H1 (cell line): ENCODE measurements around the gene P2RX6. TPM values are rescaled to one million over a fixed set of nuclear protein-coding genes. Genes with fewer than 3 reads are reported as not detected.

Experiments
- CTCF ChIA-PET: fragments of 300-600 bp; sonication (Branson Sonifier 250); formaldehyde crosslinking; loops from one replicate; lab custom pipeline; 2021; ENCODE audit not compliant: partially characterized antibody; lab: Charles Lee
- POLR2A ChIA-PET: fragments of 300-600 bp; sonication (Branson Sonifier 250); formaldehyde crosslinking; loops from one replicate; lab custom pipeline; 2021; ENCODE audit warnings: inconsistent platforms; ENCODE audit not compliant: partially characterized antibody; lab: Charles Lee
- DNase-seq, 2 experiments: peaks; one replicate each; pipeline versions ENCODE4 v3.0.0 to v3.0.0-alpha.2; 2010 to 2022; ENCODE audit warnings: low spot score in 2 of 2, low read depth in 1 of 2, mixed read lengths in 1 of 2
- FAIRE-seq: peaks from 2 replicates; lab custom pipeline; 2011; peaks lifted over from hg19 to GRCh38; lab: Jason Lieb, UNC
- H2AFZ ChIP-seq: 2 replicates; pipeline ENCODE4 v1.8.1; 2012; ENCODE audit warnings: low read length, inconsistent platforms
- H2AK5ac ChIP-seq: 2 replicates; pipeline ENCODE4 v1.6.1; 2013; ENCODE audit warnings: low read depth, low read length
- H2BK120ac ChIP-seq: replicated peaks from 2 replicates; pipeline ENCODE3; 2013; ENCODE audit warnings: low read depth, low read length, inconsistent platforms
- H2BK12ac ChIP-seq: 2 replicates; pipeline ENCODE4 v1.6.1; 2013; ENCODE audit warnings: low read depth, low read length
- H2BK15ac ChIP-seq: 2 replicates; pipeline ENCODE4 v1.6.1; 2013; ENCODE audit warnings: low read length
- H2BK20ac ChIP-seq: 2 replicates; pipeline ENCODE4 v1.6.1; 2013; ENCODE audit warnings: low read length
- H2BK5ac ChIP-seq: 2 replicates; pipeline ENCODE4 v1.6.1; 2013; ENCODE audit warnings: low read depth, low read length
- H3K14ac ChIP-seq: 2 replicates; pipeline ENCODE4 v1.6.1; 2013; ENCODE audit warnings: inconsistent platforms; ENCODE audit not compliant: insufficient read length
- H3K18ac ChIP-seq: 2 replicates; pipeline ENCODE4 v1.6.1; 2013; ENCODE audit warnings: low read length; ENCODE audit errors: extremely low read depth
- H3K23ac ChIP-seq: 2 replicates; pipeline ENCODE4 v1.6.1; 2013; ENCODE audit warnings: inconsistent platforms; ENCODE audit not compliant: insufficient read length
- H3K23me2 ChIP-seq: 2 replicates; pipeline ENCODE4 v1.6.1; 2013; ENCODE audit warnings: low read depth, low read length
- H3K27ac ChIP-seq: 2 replicates; pipeline ENCODE4 v1.6.1; 2011; ENCODE audit warnings: low read depth, low read length, inconsistent platforms
- H3K27me3 ChIP-seq, 4 experiments: replicated peaks in 1 of 4; 1 replicate in 1 of 4; 2 replicates in 3 of 4; pipeline versions ENCODE4 v1.6.1 to v1.8.1; 2011 to 2013; ENCODE audit warnings: low read length in 3 of 4, mild to moderate bottlenecking in 3 of 4, inconsistent platforms in 2 of 4, mixed read lengths in 2 of 4, moderate library complexity in 1 of 4; ENCODE audit not compliant: control insufficient read depth in 3 of 4, insufficient read depth in 3 of 4; ENCODE audit errors: extremely low read depth in 1 of 4
- H3K36me3 ChIP-seq, 4 experiments: 2 replicates each; pipeline versions ENCODE4 v1.6.1 to v1.8.1; 2011 to 2013; ENCODE audit warnings: mild to moderate bottlenecking in 4 of 4, low read length in 3 of 4, moderate library complexity in 2 of 4, control low read depth in 1 of 4, inconsistent platforms in 1 of 4; ENCODE audit not compliant: insufficient read depth in 4 of 4, control insufficient read depth in 2 of 4
- H3K4ac ChIP-seq: replicated peaks from 2 replicates; pipeline ENCODE3; 2013; ENCODE audit warnings: low read length, low read depth, mixed read lengths, inconsistent platforms; ENCODE audit not compliant: insufficient read length
- H3K4me1 ChIP-seq, 4 experiments: replicated peaks in 1 of 4; 1 replicate in 1 of 4; 2 replicates in 3 of 4; pipeline versions ENCODE4 v1.6.1 to v1.8.1; 2011 to 2013; ENCODE audit warnings: low read length in 3 of 4, inconsistent platforms in 2 of 4, mixed read lengths in 1 of 4; ENCODE audit not compliant: insufficient read depth in 4 of 4, control insufficient read depth in 3 of 4
- H3K4me2 ChIP-seq, 2 experiments: 2 replicates each; pipeline versions ENCODE4 v1.6.1 to v1.8.1; 2011 to 2013; ENCODE audit warnings: low read depth in 2 of 2, low read length in 2 of 2, control low read depth in 1 of 2, inconsistent platforms in 1 of 2, mild to moderate bottlenecking in 1 of 2; ENCODE audit not compliant: insufficient read depth in 1 of 2
- H3K4me3 ChIP-seq, 4 experiments: fragments of 200-600, 300-600 bp in 1 of 4; sonication (generic), shearing (Covaris generic), sonication (Bioruptor Twin) in 1 of 4; 2 replicates each; pipeline versions ENCODE4 v1.5.1 to v1.8.1; 2011 to 2016; ENCODE audit warnings: low read length in 4 of 4, low read depth in 3 of 4, control low read depth in 2 of 4, inconsistent platforms in 2 of 4, mild to moderate bottlenecking in 2 of 4, mixed read lengths in 1 of 4, moderate library complexity in 1 of 4; ENCODE audit not compliant: insufficient read depth in 2 of 4; ENCODE audit errors: extremely low read depth in 1 of 4
- H3K56ac ChIP-seq: replicated peaks from 2 replicates; pipeline ENCODE3; 2013; ENCODE audit warnings: low read depth, mild to moderate bottlenecking, mixed read lengths, low read length, inconsistent platforms; ENCODE audit not compliant: insufficient read length
- H3K79me1 ChIP-seq: 2 replicates; pipeline ENCODE4 v1.6.1; 2013; ENCODE audit warnings: low read depth, low read length, control low read depth
- H3K79me2 ChIP-seq, 2 experiments: 2 replicates each; pipeline versions ENCODE4 v1.6.1 to v1.8.1; 2012 to 2013; ENCODE audit warnings: low read length in 2 of 2, mild to moderate bottlenecking in 2 of 2, inconsistent platforms in 1 of 2; ENCODE audit not compliant: insufficient read depth in 2 of 2, control insufficient read depth in 1 of 2
- H3K9ac ChIP-seq, 4 experiments: replicated peaks in 1 of 4; 1 replicate in 1 of 4; 2 replicates in 3 of 4; pipeline versions ENCODE4 v1.6.1 to v1.8.1; 2011 to 2013; ENCODE audit warnings: low read depth in 3 of 4, low read length in 3 of 4, control low read depth in 2 of 4, mild to moderate bottlenecking in 2 of 4, moderate library complexity in 2 of 4, inconsistent platforms in 1 of 4; ENCODE audit errors: extremely low read depth in 1 of 4
- H3K9me3 ChIP-seq, 2 experiments: 2 replicates each; pipeline versions ENCODE4 v1.6.1 to v1.8.1; 2012 to 2013; ENCODE audit warnings: mild to moderate bottlenecking in 2 of 2, moderate library complexity in 2 of 2, control low read depth in 1 of 2, inconsistent platforms in 1 of 2, low read depth in 1 of 2, low read length in 1 of 2, mixed read lengths in 1 of 2; ENCODE audit not compliant: insufficient read depth in 2 of 2
- H4K20me1 ChIP-seq, 2 experiments: replicated peaks in 1 of 2; 2 replicates each; pipeline versions ENCODE3 to v1.8.1; 2011 to 2013; ENCODE audit warnings: inconsistent platforms in 2 of 2, low read length in 2 of 2, mild to moderate bottlenecking in 1 of 2; ENCODE audit not compliant: insufficient read depth in 2 of 2, control insufficient read depth in 1 of 2
- H4K5ac ChIP-seq: 2 replicates; pipeline ENCODE4 v1.6.1; 2013; ENCODE audit warnings: low read length, low read depth, mixed read lengths, inconsistent platforms; ENCODE audit not compliant: insufficient read length
- H4K8ac ChIP-seq: 2 replicates; pipeline ENCODE4 v1.8.0; 2013; ENCODE audit warnings: mild to moderate bottlenecking, moderate library complexity, low read length, inconsistent platforms; ENCODE audit not compliant: insufficient read depth; ENCODE audit errors: extremely low read depth
- H4K91ac ChIP-seq: replicated peaks from 2 replicates; pipeline ENCODE3; 2013; ENCODE audit warnings: low read length, mixed read lengths, inconsistent platforms; ENCODE audit not compliant: insufficient read length
- E2F6 ChIP-seq: IDR thresholded peaks from 2 replicates; pipeline ENCODE4 v1.6.1; 2012; ENCODE audit warnings: inconsistent platforms
- EGR1 ChIP-seq: IDR thresholded peaks from 2 replicates; pipeline ENCODE4 v1.6.1; 2011; ENCODE audit warnings: low read depth, low read length, borderline replicate concordance
- JUN ChIP-seq: IDR thresholded peaks from 2 replicates; pipeline ENCODE4 v1.6.1; 2011; ENCODE audit warnings: low read depth, mild to moderate bottlenecking, improper control_type of control experiment, low read length
- MAX ChIP-seq: IDR thresholded peaks from 2 replicates; pipeline ENCODE4 v1.6.1; 2012; ENCODE audit warnings: inconsistent platforms
- NANOG ChIP-seq: IDR thresholded peaks from 2 replicates; pipeline ENCODE4 v1.6.1; 2011; ENCODE audit warnings: low read length, low read depth, mild to moderate bottlenecking, inconsistent platforms; ENCODE audit not compliant: insufficient read depth, poor library complexity, severe bottlenecking
- NRF1 ChIP-seq: IDR thresholded peaks from 2 replicates; pipeline ENCODE4 v1.6.1; 2011; ENCODE audit warnings: mild to moderate bottlenecking, low read depth, low read length, improper control_type of control experiment
- POLR2AphosphoS5 ChIP-seq: IDR thresholded peaks from 2 replicates; pipeline ENCODE4 v1.6.1; 2011; ENCODE audit warnings: low read depth, low read length
- POU5F1 ChIP-seq: IDR thresholded peaks from 2 replicates; pipeline ENCODE4 v1.6.1; 2011; ENCODE audit warnings: low read depth, mild to moderate bottlenecking, low read length, moderate library complexity
- SIX5 ChIP-seq: IDR thresholded peaks from 2 replicates; pipeline ENCODE4 v1.6.1; 2011; ENCODE audit warnings: mild to moderate bottlenecking, low read depth, low read length
- SUZ12 ChIP-seq: fragments of 200-600 bp; sonication (generic); IDR thresholded peaks from 2 replicates; pipeline ENCODE4 v1.6.1; 2012; ENCODE audit warnings: mild to moderate bottlenecking, inconsistent platforms, low read length, moderate library complexity, mixed read lengths
- USF2 ChIP-seq: IDR thresholded peaks from 2 replicates; pipeline ENCODE4 v1.6.1; 2011; ENCODE audit warnings: low read length, improper control_type of control experiment
- ZNF274 ChIP-seq: IDR thresholded peaks from 2 replicates; pipeline ENCODE4 v1.7.0; 2012; ENCODE audit warnings: low read length, borderline replicate concordance; ENCODE audit errors: extremely low read depth
- WGBS, 2 experiments: shearing (Covaris generic) in 1 of 2; methylation state at CpG; one replicate each; pipeline versions ENCODE4 v1.1.6 to v1.1.7; 2013 to 2015; ENCODE audit warnings: low lambda C conversion rate in 2 of 2, mixed read lengths in 2 of 2, inconsistent platforms in 1 of 2, low coverage in 1 of 2, missing lambda C conversion rate in 1 of 2; ENCODE audit not compliant: insufficient replicate concordance in 2 of 2, insufficient coverage in 1 of 2, insufficient read length in 1 of 2; ENCODE audit errors: extremely low coverage in 1 of 2, missing lambda C conversion rate in 1 of 2; 5-methylcytosine and 5-hydroxymethylcytosine counted together
- polyA plus RNA-seq, 7 experiments: library from polyadenylated mRNA; depleted of rRNA in 3 of 7; stranded (reverse) in 5 of 7; unstranded in 2 of 7; fragments of >200 nt in 5 of 7; fragments of 200-250 nt in 2 of 7; gene quantifications; 1 replicate in 5 of 7; 2 replicates in 1 of 7; 4 replicates in 1 of 7; pipeline versions ENCODE4 v1.2.1 to v1.2.3, GENCODE V29; 2011 to 2013; ENCODE audit warnings: missing spikeins in 2 of 7, mixed read lengths in 2 of 7
- total RNA-seq: library from RNA; stranded (reverse); fragmentation: NEBNext Ultra II Directional; extraction: Animal tissue kit (Norgen Biotek cat#: 25700); gene quantifications from 2 replicates; pipeline ENCODE4 v1.2.1, GENCODE V29; 2021

The P2RX6 gene
- total and polyA plus RNA-seq, 2 of the 8 experiments (the other 6 are each of a cell fraction or from before 2014, with no cell fraction given), result 0.09 TPM; not detected in 1

GRCh38 chr22:21038405-21038804, 23.4 kb downstream of the P2RX6 start:
- no peak for DNase-seq
- Histone ChIP-seq H3K23me2 (no peaks in the 10 kb centered on the region), H3K36me3 (no peaks in the 10 kb centered on the region), H2AFZ (no peak overlapping the region), H4K20me1 (no peaks in the 10 kb centered on the region), H3K9me3 (no peaks in the 10 kb centered on the region), H2BK120ac (no peak overlapping the region), H4K91ac (no peak overlapping the region), H2BK15ac (no peak overlapping the region), H3K56ac (no peak overlapping the region), H3K27me3 (peaks cover 0 to 6% (median 2%) of the 10 kb centered on the region in 4 experiments; a peak in 4 of 7 replicates), H2AK5ac (no peak overlapping the region), H2BK12ac (no peak overlapping the region), H2BK5ac (no peak overlapping the region), H3K18ac (no peak overlapping the region), H3K27ac (no peak overlapping the region), H3K4me1 (no peaks in the 10 kb centered on the region), H3K23ac (no peak overlapping the region), H3K79me2 (no peaks in the 10 kb centered on the region), H4K5ac (no peak overlapping the region), H3K4ac (no peak overlapping the region), H2BK20ac (no peak overlapping the region), H3K4me3 (no peak overlapping the region), H3K79me1 (no peaks in the 10 kb centered on the region), H3K14ac (no peak overlapping the region), H4K8ac (no peak overlapping the region), H3K4me2 (no peak overlapping the region), H3K9ac (no peak overlapping the region)
- POLR2A ChIA-PET, result interaction anchor here (1.4 kb wide), 1 partner anchor 38 kb away, joined by 3 read pairs; no protein-coding TSS in a partner anchor
- 75% methylated on average over 2 of the region's 2 CpGs; no CpG with 5 or more reads in 1 of the 2 experiments for WGBS, 2 experiments
- CTCF ChIA-PET, result interaction anchor here (1.1 to 1.4 kb wide), 3 partner anchors 14 to 153 kb away, joined by 3 to 6 read pairs (median 3); no protein-coding TSS in a partner anchor
- no peak for FAIRE-seq
- TF ChIP-seq JUN (no peak), MAX (no peak), POU5F1 (no peak), SIX5 (no peak), SUZ12 (no peak), ZNF274 (no peak), POLR2AphosphoS5 (no peak), E2F6 (no peak), NANOG (no peak), EGR1 (no peak), NRF1 (no peak), USF2 (no peak)
